ENCODE data around the gene PCDHB7.
"Not testable (repeated sequence)": the region's sequence is repeated elsewhere in the genome, so short reads cannot be mapped to it uniquely, and the experiment has no call there.

PCDHB7 gene

GRCh38 chr5:141224844-141225243 lies 52.4 kb downstream of the PCDHB7 start:
- not testable (repeated sequence) for DNase-seq (ENCODE audit: low read depth in 2 of 2)

DNA sequence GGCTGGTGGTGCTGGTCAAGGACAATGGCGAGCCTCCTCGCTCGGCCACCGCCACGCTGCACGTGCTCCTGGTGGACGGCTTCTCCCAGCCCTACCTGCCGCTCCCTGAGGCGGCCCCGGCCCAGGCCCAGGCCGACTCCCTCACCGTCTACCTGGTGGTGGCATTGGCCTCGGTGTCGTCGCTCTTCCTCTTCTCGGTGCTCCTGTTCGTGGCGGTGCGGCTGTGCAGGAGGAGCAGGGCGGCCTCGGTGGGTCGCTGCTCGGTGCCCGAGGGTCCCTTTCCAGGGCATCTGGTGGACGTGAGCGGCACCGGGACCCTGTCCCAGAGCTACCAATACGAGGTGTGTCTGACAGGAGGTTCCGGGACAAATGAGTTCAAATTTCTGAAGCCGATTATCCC lies 53.0 kb downstream of the PCDHB7 start:
- DNase-seq (ENCODE audit: low read depth in 2 of 2), result not testable (repeated sequence)

Measured in activated CD4-positive, alpha-beta T cell treated with anti-CD3 and anti-CD28 coated beads for 24 hours (primary cell).